ENCODE data around the gene DNAJA3. TPM values are rescaled to one million over a fixed set of nuclear protein-coding genes. Genes with fewer than 3 reads are reported as not detected.
"Not testable (repeated sequence)": the region's sequence is repeated elsewhere in the genome, so short reads cannot be mapped to it uniquely, and the experiment has no call there.

DNAJA3 gene
- polyA plus RNA-seq, 6 donors from 2014 or later = 42.3 to 64.2 (median 44.2) TPM

- peaks cover 4 to 7% of the 10 kb centered on the region in 2 donors for H3K36me3 Mint-ChIP-seq
- ATAC-seq (ENCODE audit: low read depth in 2 of 2) (peak; percentile 15 to 17), DNase-seq (no peak)
- peak overlapping the region in 1 of 8 donors; percentile 21 for H3K4me3 Mint-ChIP-seq
- no peaks in the 10 kb centered on the region for H3K9me3 Mint-ChIP-seq
- no peaks in the 10 kb centered on the region for H3K27me3 Mint-ChIP-seq
- H3K4me1 Mint-ChIP-seq = peaks cover 3 to 5% (median 3%) of the 10 kb centered on the region in 3 donors
- H3K27ac Mint-ChIP-seq = peak overlapping the region in 1 of 6 donors; percentile 84
Measured at GRCh38 chr16:4391631-4392381, 33.9 kb upstream of the DNAJA3 start.

- Mint-ChIP-seq H3K4me1 (peaks cover 3 to 5% (median 3%) of the 10 kb centered on the region in 3 donors), H3K36me3 (peaks cover 4 to 7% of the 10 kb centered on the region in 2 donors), H3K9me3 (no peaks in the 10 kb centered on the region), H3K27me3 (no peaks in the 10 kb centered on the region), H3K4me3 (no peak overlapping the region), H3K27ac (peak overlapping the region in 1 of 6 donors; percentile 69)
- ATAC-seq (ENCODE audit: low read depth in 2 of 2) (no peak), DNase-seq (no peak)
Measured at GRCh38 chr16:4392382-4393239, 33.1 kb upstream of the DNAJA3 start.

GRCh38 chr16:4393240-4393600, 32.4 kb upstream of the DNAJA3 start:
- Mint-ChIP-seq H3K4me3 (peak overlapping the region in 1 of 8 donors; percentile 20), H3K27ac (peak overlapping the region in 1 of 6 donors; percentile 76), H3K27me3 (no peaks in the 10 kb centered on the region), H3K4me1 (peaks cover 3 to 5% (median 3%) of the 10 kb centered on the region in 3 donors), H3K9me3 (no peaks in the 10 kb centered on the region), H3K36me3 (peaks cover 4 to 7% of the 10 kb centered on the region in 2 donors)
- DNase-seq = no peak
- no peak for ATAC-seq (ENCODE audit: low read depth in 2 of 2)

DNA sequence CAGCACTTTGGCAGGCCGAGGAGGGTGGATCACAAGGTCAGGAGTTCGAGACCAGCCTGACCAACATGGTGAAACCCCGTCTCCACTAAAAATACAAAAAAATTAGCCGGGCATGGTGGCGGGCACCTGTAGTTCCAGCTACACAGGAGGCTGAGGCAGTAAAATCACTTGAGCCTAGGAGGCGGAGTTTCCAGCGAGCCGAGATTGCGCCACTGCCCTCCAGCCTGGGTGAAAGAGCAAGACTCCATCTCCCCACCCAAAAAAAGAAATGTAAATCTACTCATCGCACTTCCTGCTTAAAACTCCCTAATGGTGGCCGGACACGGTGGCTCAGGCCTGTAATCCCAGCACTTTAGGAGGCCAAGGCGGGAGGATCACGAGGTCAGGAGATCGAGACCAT, 31.8 kb upstream of the DNAJA3 start:
- not testable (repeated sequence) for H3K27me3 Mint-ChIP-seq; DNase-seq; H3K4me1 Mint-ChIP-seq; H3K4me3 Mint-ChIP-seq; H3K9me3 Mint-ChIP-seq; H3K36me3 Mint-ChIP-seq; ATAC-seq (ENCODE audit: low read depth in 2 of 2)
- peak overlapping the region in 1 of 6 donors; percentile 76 for H3K27ac Mint-ChIP-seq

DNA sequence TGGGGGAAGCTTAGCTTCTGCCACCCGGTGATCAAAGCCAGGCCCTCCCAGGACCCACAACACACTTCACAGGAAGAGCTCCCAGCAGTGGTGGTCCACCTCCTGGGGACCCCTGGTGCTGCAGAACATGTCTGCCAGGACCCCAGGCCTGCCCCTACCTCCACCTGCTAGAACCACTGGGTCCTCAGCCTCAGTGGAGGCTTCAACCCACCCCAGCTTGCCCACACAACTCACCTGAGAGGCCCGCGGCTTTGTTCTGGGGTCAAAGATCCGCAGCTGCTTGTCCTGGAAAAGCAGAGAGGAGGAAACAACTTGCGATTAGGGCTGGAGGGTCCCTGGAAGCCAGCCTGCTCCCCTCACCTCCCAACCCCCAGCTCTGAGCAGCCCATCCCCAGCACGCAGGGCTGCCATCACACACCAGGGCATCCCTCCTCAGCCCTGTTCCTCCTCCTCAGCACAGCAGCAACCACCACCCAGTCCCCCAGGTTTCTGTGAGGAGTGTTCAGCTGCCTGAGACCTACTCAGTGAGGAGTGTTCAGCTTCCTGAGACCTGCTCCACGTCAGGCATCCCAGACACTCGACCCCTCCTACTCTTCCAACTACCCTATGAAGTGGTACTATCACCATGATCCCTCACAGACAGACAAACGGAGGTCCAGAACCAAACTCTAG, 30.5 kb upstream of the DNAJA3 start:
- no peak for ATAC-seq (ENCODE audit: low read depth in 2 of 2)
- Mint-ChIP-seq H3K36me3 (peaks cover 4 to 12% of the 10 kb centered on the region in 2 donors), H3K4me3 (no peak overlapping the region), H3K27me3 (no peaks in the 10 kb centered on the region), H3K4me1 (peaks cover 3 to 10% (median 5%) of the 10 kb centered on the region in 3 donors), H3K27ac (peak overlapping the region in 3 of 6 donors; percentile 7 to 96 (median 45)), H3K9me3 (no peaks in the 10 kb centered on the region)
- no peak for DNase-seq

DNA sequence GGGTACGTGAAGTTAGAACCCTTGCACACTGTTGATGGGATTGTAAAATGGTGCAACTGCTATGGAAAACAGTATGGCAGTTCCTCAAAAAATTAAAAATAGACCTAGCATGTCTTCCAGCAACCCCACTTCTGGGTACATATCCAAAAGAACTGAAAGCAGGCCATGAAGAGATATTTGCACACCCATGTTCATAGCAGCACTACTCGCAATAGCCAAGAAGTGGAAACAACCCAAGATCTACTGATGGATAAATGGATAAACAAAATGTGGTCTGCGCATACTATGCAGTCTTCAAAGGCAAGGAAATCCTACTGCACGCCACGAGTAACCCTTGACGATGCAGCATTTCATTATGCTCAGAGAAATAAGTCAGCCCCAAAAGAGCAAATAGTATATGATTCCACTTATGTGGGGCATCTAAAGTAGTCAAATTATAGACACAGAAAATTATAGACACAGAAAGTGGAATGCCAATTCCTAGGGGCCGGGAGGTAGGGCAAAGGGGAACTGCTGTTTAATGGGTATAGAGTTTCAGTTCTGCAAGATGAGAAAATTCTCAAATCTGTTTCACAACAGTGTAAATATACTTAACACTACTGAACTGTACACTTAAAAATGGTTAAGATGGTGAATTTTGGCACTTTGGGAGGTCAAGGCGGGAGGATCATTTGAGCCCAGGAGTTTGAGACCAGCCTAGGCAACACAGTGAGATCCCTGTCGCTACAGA, 26.5 kb upstream of the DNAJA3 start:
- no peak for DNase-seq
- Mint-ChIP-seq H3K4me3 (no peak overlapping the region), H3K4me1 (peaks cover 5 to 24% (median 12%) of the 10 kb centered on the region in 3 donors), H3K27ac (peak overlapping the region in 2 of 6 donors; percentile 19 to 24), H3K9me3 (no peaks in the 10 kb centered on the region), H3K36me3 (peaks cover 4 to 24% of the 10 kb centered on the region in 2 donors), H3K27me3 (no peaks in the 10 kb centered on the region)
- ATAC-seq (ENCODE audit: low read depth in 2 of 2) = no peak

DNA sequence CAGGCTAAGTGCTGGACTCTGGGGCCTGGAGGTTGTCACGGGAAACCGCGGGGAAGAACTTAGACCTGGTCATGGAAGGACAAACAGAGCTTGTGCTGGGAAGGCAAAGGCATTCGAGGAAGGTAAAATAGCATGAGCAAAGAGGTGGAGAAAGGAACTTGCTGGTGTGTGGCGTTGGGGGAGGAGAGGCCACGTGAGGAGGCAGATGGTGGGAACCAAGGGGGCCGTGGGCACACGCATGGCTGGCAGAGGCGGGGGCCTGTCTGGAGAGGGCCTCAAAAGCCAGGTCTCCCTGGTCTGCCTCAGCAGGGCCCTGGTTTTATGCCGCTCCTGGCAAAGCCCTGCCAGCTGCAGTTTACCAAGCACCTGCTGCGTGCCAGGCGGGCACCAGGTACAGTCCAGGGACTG, 24.6 kb upstream of the DNAJA3 start:
- Mint-ChIP-seq H3K9me3 (no peaks in the 10 kb centered on the region), H3K4me3 (peak overlapping the region in 2 of 8 donors; percentile 51 to 52), H3K27ac (peak overlapping the region in 4 of 6 donors; percentile 42 to 92 (median 84)), H3K36me3 (peaks cover 5 to 33% of the 10 kb centered on the region in 2 donors), H3K27me3 (no peaks in the 10 kb centered on the region), H3K4me1 (peaks cover 5 to 19% (median 19%) of the 10 kb centered on the region in 3 donors)
- no peak for ATAC-seq (ENCODE audit: low read depth in 2 of 2)
- DNase-seq = no peak

- DNase-seq (no peak), ATAC-seq (ENCODE audit: low read depth in 2 of 2) (no peak)
- peaks cover 5 to 34% of the 10 kb centered on the region in 2 donors for H3K36me3 Mint-ChIP-seq
Measured at GRCh38 chr16:4401510-4401909, 24.2 kb upstream of the DNAJA3 start.

DNA sequence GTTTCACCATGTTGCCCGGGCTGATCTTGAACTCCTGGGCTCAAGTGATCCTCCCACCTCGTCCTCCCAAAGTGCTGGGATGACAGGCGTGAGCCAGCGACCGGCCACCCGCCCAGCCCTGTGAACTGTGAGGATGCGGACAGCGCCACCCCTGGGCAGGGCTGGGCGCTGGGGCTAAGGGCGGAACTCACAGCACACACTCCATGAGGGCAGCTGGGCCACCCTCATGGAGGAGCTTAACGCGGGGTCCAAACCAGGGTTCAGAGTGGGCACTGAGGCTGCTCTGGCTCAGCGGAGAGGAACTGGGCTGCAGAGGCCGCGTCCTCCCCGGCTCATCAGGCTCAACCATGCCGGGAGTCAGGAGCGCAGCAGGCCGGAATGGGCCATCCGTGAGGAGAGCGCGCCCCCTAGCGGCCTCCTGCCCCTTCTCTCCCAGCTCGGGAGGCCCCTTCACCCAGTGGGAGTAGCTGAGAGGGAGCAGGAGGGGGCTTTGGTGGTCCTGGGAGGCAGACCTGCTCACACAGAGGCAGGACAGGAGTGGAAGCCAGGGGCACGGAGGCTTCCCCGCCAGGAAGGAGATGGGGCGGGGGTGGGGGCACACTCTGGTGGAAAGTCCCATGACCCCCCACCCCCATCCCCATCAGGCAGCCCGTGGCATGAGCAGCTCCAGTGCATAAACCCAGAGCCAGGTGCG, 23.1 kb upstream of the DNAJA3 start:
- Mint-ChIP-seq H3K36me3 (peaks cover 5 to 34% of the 10 kb centered on the region in 2 donors), H3K27me3 (no peaks in the 10 kb centered on the region), H3K4me3 (peak overlapping the region in 2 of 8 donors; percentile 47 to 51), H3K4me1 (peaks cover 5 to 19% (median 19%) of the 10 kb centered on the region in 3 donors), H3K27ac (peak overlapping the region in 4 of 6 donors; percentile 26 to 92 (median 80)), H3K9me3 (no peaks in the 10 kb centered on the region)
- ATAC-seq (ENCODE audit: low read depth in 2 of 2) (peak; percentile 61 to 72), DNase-seq (peak; percentile 60)

More at GRCh38 chr16:4401510-4401909, 24.2 kb upstream of the DNAJA3 start:
- peaks cover 5 to 19% (median 19%) of the 10 kb centered on the region in 3 donors for H3K4me1 Mint-ChIP-seq
- peak overlapping the region in 3 of 6 donors; percentile 42 to 92 (median 87) for H3K27ac Mint-ChIP-seq
- H3K9me3 Mint-ChIP-seq = no peaks in the 10 kb centered on the region
- H3K27me3 Mint-ChIP-seq = no peaks in the 10 kb centered on the region
- H3K4me3 Mint-ChIP-seq = peak overlapping the region in 3 of 8 donors; percentile 51 to 71 (median 52)

DNA sequence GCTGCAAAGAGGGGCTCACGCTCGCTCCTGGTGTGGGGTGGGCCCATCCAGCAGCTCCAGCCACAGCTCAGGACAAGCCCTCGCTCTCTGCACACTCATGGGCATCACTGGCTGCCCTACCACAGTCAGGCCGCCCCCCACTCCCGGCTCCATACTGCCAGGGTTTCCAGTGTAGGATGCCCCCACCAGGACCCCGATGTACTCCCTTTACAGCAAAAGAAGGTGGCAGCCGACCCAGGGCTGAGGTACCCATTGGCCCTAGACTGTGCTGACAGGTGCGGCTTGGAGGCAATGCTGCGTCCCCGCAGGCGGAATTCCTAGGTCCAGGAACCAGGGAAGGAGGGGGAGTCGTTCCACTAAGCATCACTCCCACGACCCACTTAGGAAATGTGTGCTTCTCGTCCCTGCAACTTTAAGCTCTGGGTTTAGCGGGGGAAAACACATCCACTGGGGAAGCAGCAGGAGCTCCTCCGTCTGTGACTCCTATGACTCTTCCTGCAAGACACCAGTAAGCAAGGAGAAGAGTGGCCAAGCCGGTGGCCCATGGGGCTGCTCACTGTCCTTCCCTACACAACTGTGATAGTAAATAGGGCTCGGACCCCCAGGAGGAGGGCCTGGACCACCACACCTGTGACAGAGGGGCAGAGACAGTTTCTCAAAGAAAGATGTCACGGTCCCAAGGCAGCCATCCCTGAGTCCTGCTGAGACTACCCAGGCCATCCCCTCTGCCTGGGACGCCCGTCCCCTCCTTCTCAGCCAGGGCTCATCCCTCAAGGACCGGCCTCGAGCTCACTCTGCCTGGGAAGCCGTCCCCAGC, 22.3 kb upstream of the DNAJA3 start:
- DNase-seq (no peak), ATAC-seq (ENCODE audit: low read depth in 2 of 2) (peak; percentile 1 to 2)
- peak overlapping the region in 2 of 6 donors; percentile 92 to 93 for H3K27ac Mint-ChIP-seq
- H3K4me1 Mint-ChIP-seq = peaks cover 5 to 19% (median 19%) of the 10 kb centered on the region in 3 donors
- H3K36me3 Mint-ChIP-seq = peaks cover 5 to 34% of the 10 kb centered on the region in 2 donors
- no peaks in the 10 kb centered on the region for H3K27me3 Mint-ChIP-seq
- no peaks in the 10 kb centered on the region for H3K9me3 Mint-ChIP-seq
- H3K4me3 Mint-ChIP-seq = peak overlapping the region in 1 of 8 donors; percentile 51

GRCh38 chr16:4404247-4404966, 21.3 kb upstream of the DNAJA3 start:
- Mint-ChIP-seq H3K36me3 (peaks cover 5 to 34% of the 10 kb centered on the region in 2 donors), H3K9me3 (no peaks in the 10 kb centered on the region), H3K27ac (peak overlapping the region in 5 of 6 donors; percentile 72 to 93 (median 86)), H3K4me1 (peaks cover 7 to 19% (median 15%) of the 10 kb centered on the region in 3 donors), H3K27me3 (no peaks in the 10 kb centered on the region), H3K4me3 (peak overlapping the region in 1 of 8 donors; percentile 81)
- ATAC-seq (ENCODE audit: low read depth in 2 of 2) (peak; percentile 37 to 40), DNase-seq (peak; percentile 39)
